Measurements from ENCODE around the gene SLC23A1.

Gene SLC23A1

DNA sequence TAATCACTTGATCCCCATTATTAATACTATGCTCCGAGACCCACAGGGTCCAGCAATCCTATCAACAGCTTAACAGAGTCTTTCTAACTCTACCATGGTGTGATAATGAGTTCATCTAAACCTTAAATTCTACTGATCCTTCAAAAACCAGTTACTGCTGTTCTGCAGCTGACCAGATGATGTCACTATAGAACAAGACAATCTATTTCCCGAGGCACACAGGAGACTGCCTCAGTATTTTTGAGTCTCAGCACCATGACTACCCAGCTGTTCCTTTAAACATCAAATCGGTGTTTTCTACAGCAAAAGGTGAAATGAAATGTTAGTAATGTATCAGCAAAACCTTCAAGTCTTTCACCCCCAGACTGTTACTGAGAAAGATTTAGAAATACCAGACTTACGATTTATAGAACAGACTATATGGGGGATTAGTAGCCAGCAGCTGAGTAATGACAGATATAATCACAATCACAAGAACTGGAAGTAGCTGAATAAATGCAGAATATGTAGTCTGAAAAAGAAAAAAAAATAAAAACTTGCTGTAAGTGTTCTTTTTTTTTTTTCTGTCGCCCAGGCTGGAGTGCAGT, 39.3 kb upstream of the SLC23A1 start:
- DNase-seq: peak in 1 of 2 donors; percentile 43
- intact Hi-C loops (cut with DNase I; ENCODE audit: low total_unique reads): loop anchor here (2.0 kb wide), 1 partner anchor 90 kb away; no protein-coding TSS in a partner anchor
- no peak overlapping the region for H3K27ac ChIP-seq
- H3K4me1 ChIP-seq: peaks cover 0 to 29% (median 6%) of the 10 kb centered on the region in 4 donors
- H3K4me3 ChIP-seq: no peak overlapping the region
- peaks cover 6 to 54% (median 48%) of the 10 kb centered on the region in 3 donors for H3K36me3 ChIP-seq
- H3K9me3 ChIP-seq: no peaks in the 10 kb centered on the region
- TF ChIP-seq CTCF (IDR thresholded peaks at IDR 0.05): peak; percentile 82
- no peaks in the 10 kb centered on the region for H3K27me3 ChIP-seq

GRCh38 chr5:139419226-139420192, 36.4 kb upstream of the SLC23A1 start:
- H3K36me3 ChIP-seq: peaks cover 6 to 35% (median 26%) of the 10 kb centered on the region in 3 donors
- no peaks in the 10 kb centered on the region for H3K27me3 ChIP-seq
- no peak for DNase-seq
- TF ChIP-seq CTCF (IDR thresholded peaks at IDR 0.05): no peak
- no peak overlapping the region for H3K4me3 ChIP-seq
- peak overlapping the region in 1 of 2 donors; percentile 75 for H3K27ac ChIP-seq
- intact Hi-C loops (cut with DNase I; ENCODE audit: low total_unique reads): no loop called here
- H3K4me1 ChIP-seq: peaks cover 0 to 40% (median 23%) of the 10 kb centered on the region in 4 donors
- H3K9me3 ChIP-seq: no peaks in the 10 kb centered on the region

- no peak overlapping the region for H3K4me3 ChIP-seq
- no peaks in the 10 kb centered on the region for H3K9me3 ChIP-seq
- H3K36me3 ChIP-seq: peaks cover 2 to 34% (median 22%) of the 10 kb centered on the region in 3 donors
- no peak for DNase-seq
- no peaks in the 10 kb centered on the region for H3K27me3 ChIP-seq
- intact Hi-C loops (cut with DNase I; ENCODE audit: low total_unique reads): no loop called here
- peak overlapping the region; percentile 45 to 75 for H3K27ac ChIP-seq
- peaks cover 0 to 41% (median 23%) of the 10 kb centered on the region in 4 donors for H3K4me1 ChIP-seq
- no peak for TF ChIP-seq CTCF (IDR thresholded peaks at IDR 0.05)
Measured at GRCh38 chr5:139418793-139419192, 35.7 kb upstream of the SLC23A1 start.

GRCh38 chr5:139417214-139417613, 34.1 kb upstream of the SLC23A1 start:
- Histone ChIP-seq H3K9me3 (no peaks in the 10 kb centered on the region), H3K27ac (peak overlapping the region; percentile 45 to 75), H3K4me3 (no peak overlapping the region), H3K4me1 (peaks cover 0 to 41% (median 23%) of the 10 kb centered on the region in 4 donors), H3K27me3 (no peaks in the 10 kb centered on the region), H3K36me3 (peaks cover 9 to 34% (median 34%) of the 10 kb centered on the region in 3 donors)
- TF ChIP-seq CTCF (IDR thresholded peaks at IDR 0.05): no peak
- intact Hi-C loops (cut with DNase I; ENCODE audit: low total_unique reads): no loop called here
- DNase-seq: peak in 1 of 2 donors; percentile 82

- H3K27ac ChIP-seq: peak overlapping the region; percentile 45 to 75
- no peaks in the 10 kb centered on the region for H3K27me3 ChIP-seq
- H3K4me3 ChIP-seq: no peak overlapping the region
- H3K4me1 ChIP-seq: peaks cover 0 to 41% (median 23%) of the 10 kb centered on the region in 4 donors
- H3K9me3 ChIP-seq: no peaks in the 10 kb centered on the region
- no peak for DNase-seq
- no peak for TF ChIP-seq CTCF (IDR thresholded peaks at IDR 0.05)
- peaks cover 9 to 34% (median 34%) of the 10 kb centered on the region in 3 donors for H3K36me3 ChIP-seq
- intact Hi-C loops (cut with DNase I; ENCODE audit: low total_unique reads): no loop called here
Measured at GRCh38 chr5:139416651-139417050, 33.6 kb upstream of the SLC23A1 start.
